Neuron (in vitro differentiated cells): ENCODE results near the gene ZNF746.
"Not testable (repeated sequence)": the region's sequence is repeated elsewhere in the genome, so short reads cannot be mapped to it uniquely, and the experiment has no call there.

Experiments used
- H2AFZ ChIP-seq: one replicate; pipeline ENCODE4 v1.6.1; 2013; ENCODE audit warnings: low read depth, mild to moderate bottlenecking, inconsistent platforms, low read length, moderate library complexity
- H3K27me3 ChIP-seq: one replicate; pipeline ENCODE4 v1.6.1; 2013; ENCODE audit warnings: low read length; ENCODE audit not compliant: insufficient read depth
- H3K36me3 ChIP-seq: one replicate; pipeline ENCODE4 v1.6.1; 2013; ENCODE audit warnings: low read length; ENCODE audit not compliant: insufficient read depth
- H3K4me1 ChIP-seq: one replicate; pipeline ENCODE4 v1.6.1; 2013; ENCODE audit warnings: low read length; ENCODE audit not compliant: insufficient read depth
- H3K4me3 ChIP-seq: 2 replicates; pipeline ENCODE4 v1.5.1; 2013; ENCODE audit warnings: mild to moderate bottlenecking, low read length, moderate library complexity
- H3K9me3 ChIP-seq: one replicate; pipeline ENCODE4 v1.6.1; 2013; ENCODE audit warnings: low read length

Gene ZNF746

DNA sequence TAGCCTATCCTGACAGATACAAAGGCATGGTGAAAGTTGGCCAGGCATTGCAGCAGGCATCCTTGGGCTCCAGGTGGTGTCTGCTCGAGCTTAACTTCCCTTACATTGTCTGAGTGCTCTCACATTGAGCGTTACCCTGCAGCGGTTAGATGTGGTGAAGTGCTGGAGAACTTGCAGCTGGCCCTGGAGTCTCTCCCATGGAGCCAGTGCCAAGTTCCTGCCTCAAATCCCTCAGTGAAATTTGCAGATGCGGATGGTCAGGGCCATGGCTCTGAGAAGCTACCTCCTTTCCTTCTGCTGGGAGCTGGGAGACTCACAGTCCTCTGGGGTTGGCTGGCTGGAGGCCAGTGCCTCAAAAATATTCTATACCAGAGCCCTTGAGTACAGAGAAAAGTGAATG, 3.3 kb upstream of the ZNF746 start:
- H3K9me3 ChIP-seq, result no peaks in the 10 kb centered on the region
- peaks cover 20% of the 10 kb centered on the region for H3K27me3 ChIP-seq
- H3K4me3 ChIP-seq, result no peak overlapping the region
- no peaks in the 10 kb centered on the region for H3K36me3 ChIP-seq
- peaks cover 9% of the 10 kb centered on the region for H3K4me1 ChIP-seq
- H2AFZ ChIP-seq, result no peak overlapping the region

DNA sequence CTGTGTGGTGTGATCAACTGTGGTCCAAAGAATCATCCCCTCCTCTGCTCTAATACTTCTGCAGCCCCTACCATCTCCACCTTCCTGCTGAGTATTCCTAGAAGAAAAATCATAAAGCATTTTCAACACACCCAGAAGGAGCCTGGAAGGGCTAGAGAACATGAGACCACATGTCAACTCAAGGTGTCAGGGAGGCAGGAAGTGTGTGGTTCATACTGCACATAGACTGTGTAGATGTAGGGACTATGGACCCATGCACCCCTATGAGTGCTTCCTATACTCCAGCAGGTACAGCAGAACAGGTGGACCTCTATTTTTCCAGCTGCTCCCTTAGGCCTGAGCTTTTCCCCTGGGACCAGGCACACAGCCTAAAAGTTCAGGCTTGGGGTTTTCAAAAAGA, 2.6 kb upstream of the ZNF746 start:
- Histone ChIP-seq H3K36me3 (peaks cover 4% of the 10 kb centered on the region), H3K4me1 (peaks cover 13% of the 10 kb centered on the region), H3K27me3 (peaks cover 20% of the 10 kb centered on the region), H2AFZ (no peak overlapping the region), H3K9me3 (no peaks in the 10 kb centered on the region), H3K4me3 (no peak overlapping the region)

DNA sequence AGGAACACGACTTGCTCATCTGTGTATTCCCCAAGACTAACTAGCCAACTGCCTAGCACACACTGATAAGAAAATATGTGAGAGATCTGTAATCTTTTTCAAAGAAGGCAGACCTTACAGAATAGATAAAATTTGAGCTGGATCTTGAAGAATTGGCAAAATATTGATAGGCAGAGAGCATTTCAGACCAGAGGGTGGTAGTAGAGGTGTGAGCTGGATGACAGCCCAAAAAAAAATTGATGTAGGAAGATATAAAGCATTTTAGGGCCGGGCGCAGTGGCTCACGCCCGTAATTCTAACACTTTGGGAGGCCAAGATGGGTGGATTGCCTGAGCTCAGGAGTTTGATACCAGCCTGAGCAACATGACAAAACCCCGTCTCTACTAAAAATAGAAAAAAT, 1.2 kb upstream of the ZNF746 start:
- peaks cover 13% of the 10 kb centered on the region for H3K4me1 ChIP-seq
- no peak overlapping the region for H2AFZ ChIP-seq
- peaks cover 6% of the 10 kb centered on the region for H3K36me3 ChIP-seq
- no peak overlapping the region for H3K4me3 ChIP-seq
- no peaks in the 10 kb centered on the region for H3K9me3 ChIP-seq
- H3K27me3 ChIP-seq, result peaks cover 20% of the 10 kb centered on the region

DNA sequence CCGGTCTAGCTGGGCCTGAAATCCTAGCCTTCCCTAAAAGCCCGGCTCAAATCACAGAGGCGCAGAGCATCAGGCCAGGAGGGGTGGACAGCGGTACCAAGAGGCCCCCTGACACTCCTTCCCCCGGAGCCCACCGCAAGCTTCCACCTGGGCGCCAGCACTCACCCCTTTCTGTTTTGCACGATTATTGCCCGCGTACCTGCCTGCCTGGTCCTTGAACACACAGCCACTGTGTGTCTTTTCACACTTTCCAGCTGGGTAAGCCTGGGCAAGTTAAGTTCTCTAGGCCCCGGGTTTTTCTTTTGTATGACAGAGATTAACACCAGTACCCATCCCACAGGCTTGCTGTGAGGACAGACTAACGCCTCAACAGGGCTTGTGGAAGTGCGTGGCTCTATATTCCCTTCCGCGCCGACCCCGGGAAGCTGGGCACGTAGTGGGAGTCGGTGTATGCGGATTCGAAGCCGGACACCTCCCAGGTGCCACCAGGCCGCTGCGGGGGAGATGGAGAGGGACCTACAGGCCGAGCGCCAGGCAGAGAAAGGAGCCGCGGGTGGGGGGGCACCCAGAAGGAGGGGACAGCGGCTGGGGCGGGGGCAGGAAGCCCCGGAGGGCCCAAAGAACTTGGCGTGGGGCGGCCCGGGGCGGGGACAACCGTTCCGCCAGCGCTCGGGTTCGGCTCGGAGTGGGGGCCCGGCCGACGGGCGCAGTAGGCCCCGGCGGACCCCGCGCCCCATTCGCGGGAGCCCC, 792 bp downstream of the ZNF746 start:
- Histone ChIP-seq H3K4me3 (peak overlapping the region; percentile 99), H3K4me1 (peaks cover 13% of the 10 kb centered on the region), H2AFZ (no peak overlapping the region), H3K9me3 (no peaks in the 10 kb centered on the region), H3K27me3 (peaks cover 18% of the 10 kb centered on the region), H3K36me3 (peaks cover 25% of the 10 kb centered on the region)

DNA sequence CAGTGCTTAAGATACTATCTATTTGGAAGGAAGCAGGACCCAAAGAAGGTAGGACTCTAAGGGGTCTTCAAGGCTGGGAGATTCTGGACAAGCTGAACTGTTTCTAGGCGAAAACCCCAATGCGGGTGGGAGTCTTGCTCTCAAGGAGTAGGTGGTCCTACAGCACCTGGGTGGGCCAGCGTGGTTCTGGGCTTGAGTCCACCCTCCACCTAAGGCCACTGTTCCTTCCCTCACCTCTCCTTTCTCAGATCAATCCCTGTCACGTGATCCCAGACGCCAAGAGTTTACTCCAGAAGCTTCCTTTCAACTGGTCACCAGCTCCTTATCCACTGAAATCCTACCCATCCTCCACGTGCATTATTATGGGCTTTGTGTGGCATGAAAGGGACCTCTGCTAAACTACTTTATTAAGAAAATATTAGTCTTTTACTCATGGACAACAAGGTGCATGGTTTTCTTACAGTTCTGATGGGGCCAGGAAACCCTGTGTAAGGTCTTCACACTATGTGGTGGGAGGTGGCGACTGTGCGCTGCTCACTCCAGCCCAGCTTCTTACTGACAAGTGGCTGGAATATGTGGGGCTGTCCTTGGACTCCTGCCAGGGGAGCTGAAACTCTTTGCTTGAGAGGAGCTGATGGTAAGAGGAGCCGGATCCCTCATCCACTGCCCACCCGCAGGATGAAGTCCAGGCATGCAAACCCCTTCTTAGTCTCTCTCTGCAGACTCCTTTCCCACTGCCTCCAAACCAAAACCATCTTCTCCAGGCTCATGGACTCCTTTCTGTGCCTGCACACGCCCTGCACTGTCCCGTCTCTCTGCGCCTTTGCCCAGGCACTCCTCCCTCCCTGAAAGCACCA, 1.6 kb downstream of the ZNF746 start:
- peak overlapping the region; percentile 99 for H3K4me3 ChIP-seq
- peaks cover 16% of the 10 kb centered on the region for H3K27me3 ChIP-seq
- no peak overlapping the region for H2AFZ ChIP-seq
- peaks cover 33% of the 10 kb centered on the region for H3K36me3 ChIP-seq
- H3K9me3 ChIP-seq, result no peaks in the 10 kb centered on the region
- peaks cover 13% of the 10 kb centered on the region for H3K4me1 ChIP-seq

DNA sequence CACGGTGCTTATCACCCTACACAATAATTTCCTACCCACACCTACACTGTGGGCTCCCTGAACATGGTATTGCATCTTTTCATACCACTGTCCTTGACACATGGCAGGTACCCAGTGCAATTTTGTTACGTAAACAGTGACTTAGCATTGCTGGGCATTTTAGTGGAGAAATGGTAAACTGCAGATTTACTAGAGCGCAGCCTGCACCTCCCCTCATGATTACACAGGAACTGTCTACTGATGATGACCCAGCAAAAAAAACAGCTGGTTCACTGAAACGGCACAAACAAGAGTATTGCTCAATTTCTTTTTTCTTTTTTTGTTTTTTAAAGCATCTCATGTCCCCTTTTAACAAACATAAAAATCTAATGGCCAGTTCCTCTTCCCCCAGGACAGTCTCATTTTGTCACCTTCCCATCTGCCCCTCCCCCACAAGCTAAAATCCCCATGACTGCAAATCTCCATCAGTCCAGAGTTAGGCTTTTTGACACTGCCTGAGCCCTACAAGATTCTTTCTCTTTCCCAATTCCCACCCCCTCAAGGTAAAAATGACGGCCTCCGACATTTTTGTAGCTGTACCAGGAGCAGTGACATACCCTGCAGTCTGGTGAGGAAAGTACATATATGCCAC, 2.8 kb downstream of the ZNF746 start:
- peaks cover 12% of the 10 kb centered on the region for H3K27me3 ChIP-seq
- H3K36me3 ChIP-seq, result peaks cover 45% of the 10 kb centered on the region
- no peak overlapping the region for H3K4me3 ChIP-seq
- H3K4me1 ChIP-seq, result peaks cover 13% of the 10 kb centered on the region
- H2AFZ ChIP-seq, result no peak overlapping the region
- no peaks in the 10 kb centered on the region for H3K9me3 ChIP-seq

DNA sequence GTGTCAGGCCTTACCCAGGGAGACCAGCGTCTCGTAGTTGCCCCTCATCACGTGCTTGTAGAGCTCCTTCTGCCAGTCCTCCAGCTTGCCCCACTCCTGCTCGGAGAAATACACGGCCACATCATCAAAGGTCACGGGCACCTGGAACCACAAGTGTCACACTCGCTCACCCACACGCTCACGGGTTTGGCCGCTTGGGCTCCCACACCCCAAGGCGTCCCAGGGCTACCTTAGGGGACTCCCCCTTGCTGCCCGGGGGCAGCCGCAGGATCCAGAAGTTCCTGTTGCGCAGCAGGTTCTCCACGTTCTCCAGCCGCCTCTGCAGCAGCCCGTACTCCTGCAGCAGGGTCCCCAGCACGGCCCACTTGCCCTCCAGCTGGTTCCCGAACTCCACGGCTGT, 3.6 kb downstream of the ZNF746 start:
- Histone ChIP-seq H3K36me3 (peaks cover 51% of the 10 kb centered on the region), H3K4me1 (peaks cover 13% of the 10 kb centered on the region)
- H3K4me3 ChIP-seq, H2AFZ ChIP-seq, H3K9me3 ChIP-seq, H3K27me3 ChIP-seq: not testable (repeated sequence)

DNA sequence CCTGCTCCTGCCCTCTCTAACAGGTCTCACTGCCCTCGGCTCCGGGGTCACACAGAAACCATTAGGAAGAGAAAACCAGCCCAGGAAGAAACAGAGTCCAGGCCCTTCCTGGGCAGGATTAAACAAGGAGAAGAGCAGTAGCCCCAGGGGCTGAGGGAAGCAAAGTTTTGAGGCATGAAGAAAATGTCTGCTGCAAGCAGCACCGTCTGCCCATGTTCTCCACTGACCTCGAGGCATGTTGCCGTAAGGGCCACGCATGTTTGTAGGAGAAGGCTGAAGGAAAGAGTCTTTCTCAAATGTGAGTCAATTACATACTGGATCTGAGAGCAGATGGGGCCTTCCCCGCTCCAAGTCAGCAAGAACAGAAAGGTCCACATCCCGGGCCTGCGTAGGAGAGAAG, 4.2 kb downstream of the ZNF746 start:
- Histone ChIP-seq H3K4me3 (no peak overlapping the region), H3K4me1 (peaks cover 13% of the 10 kb centered on the region), H3K9me3 (no peaks in the 10 kb centered on the region), H3K36me3 (peaks cover 56% of the 10 kb centered on the region), H3K27me3 (peaks cover 1% of the 10 kb centered on the region), H2AFZ (no peak overlapping the region)

DNA sequence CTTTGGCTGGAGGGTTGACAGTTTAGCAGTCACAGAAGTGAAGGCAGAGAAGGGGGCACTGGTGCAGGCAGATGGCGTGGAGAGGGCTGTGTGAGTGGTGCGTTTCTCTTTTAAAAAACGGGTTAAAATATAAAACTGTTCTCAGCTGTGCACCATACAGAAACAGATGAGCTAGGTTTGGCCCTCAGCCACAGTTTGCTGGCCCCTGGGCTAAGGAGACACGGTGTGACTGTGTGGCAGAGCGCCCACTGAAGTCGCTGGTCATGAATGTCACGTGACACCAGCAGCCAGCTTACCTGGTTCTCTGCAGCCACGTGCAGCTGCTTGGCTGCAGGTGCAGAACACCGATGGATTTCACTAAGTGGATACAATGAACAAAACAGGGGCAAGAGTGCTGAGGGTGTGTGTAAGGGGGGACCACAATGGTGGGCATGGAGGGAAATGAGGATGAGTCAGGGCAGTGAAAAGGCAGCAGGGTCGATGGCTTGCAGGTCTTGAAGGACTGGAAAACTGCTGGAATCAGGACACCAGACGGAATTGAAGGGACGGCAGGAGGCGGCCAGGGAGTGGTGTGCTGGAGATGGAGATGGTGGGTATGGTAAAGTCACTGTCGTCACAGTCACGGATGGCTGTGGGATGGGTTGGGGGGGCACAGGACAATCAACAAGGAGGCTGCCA, 7.4 kb downstream of the ZNF746 start:
- Histone ChIP-seq H3K27me3 (no peaks in the 10 kb centered on the region), H3K4me3 (no peak overlapping the region), H2AFZ (no peak overlapping the region), H3K9me3 (peaks cover 3% of the 10 kb centered on the region), H3K4me1 (no peaks in the 10 kb centered on the region), H3K36me3 (peaks cover 81% of the 10 kb centered on the region)

DNA sequence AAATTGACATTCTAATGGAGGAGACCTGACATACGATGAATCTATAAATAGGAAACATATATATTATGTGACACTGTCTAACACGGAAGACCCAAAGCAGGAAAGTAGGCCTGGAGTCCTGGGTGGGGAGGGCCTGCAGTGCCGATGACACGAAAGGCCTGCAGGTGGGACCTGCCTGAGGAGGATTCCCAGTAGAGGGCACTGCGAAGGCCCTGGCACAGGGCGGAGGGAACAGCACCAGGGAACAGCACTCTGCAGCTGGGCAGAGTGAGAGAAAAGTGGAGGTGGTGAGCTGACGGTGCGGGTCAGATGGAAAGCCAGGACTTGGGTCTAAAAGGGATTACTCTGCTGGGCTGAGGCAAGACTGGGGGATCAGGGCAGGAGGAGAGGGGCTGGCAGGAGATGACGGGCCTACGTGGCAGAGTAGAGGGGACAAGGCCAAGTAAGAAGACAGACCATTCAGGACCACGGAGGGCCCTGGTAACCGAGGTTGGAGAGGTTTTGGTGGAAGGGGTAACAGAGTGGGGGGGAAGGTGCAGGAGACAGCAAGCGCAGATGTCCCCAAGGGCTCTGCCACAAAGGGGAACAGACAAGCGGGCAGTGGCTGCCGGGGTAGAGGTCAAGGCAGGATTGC, 8.1 kb downstream of the ZNF746 start:
- Histone ChIP-seq H3K27me3 (no peaks in the 10 kb centered on the region), H3K9me3 (peaks cover 5% of the 10 kb centered on the region), H3K36me3 (peaks cover 86% of the 10 kb centered on the region), H2AFZ (no peak overlapping the region), H3K4me3 (no peak overlapping the region), H3K4me1 (no peaks in the 10 kb centered on the region)

DNA sequence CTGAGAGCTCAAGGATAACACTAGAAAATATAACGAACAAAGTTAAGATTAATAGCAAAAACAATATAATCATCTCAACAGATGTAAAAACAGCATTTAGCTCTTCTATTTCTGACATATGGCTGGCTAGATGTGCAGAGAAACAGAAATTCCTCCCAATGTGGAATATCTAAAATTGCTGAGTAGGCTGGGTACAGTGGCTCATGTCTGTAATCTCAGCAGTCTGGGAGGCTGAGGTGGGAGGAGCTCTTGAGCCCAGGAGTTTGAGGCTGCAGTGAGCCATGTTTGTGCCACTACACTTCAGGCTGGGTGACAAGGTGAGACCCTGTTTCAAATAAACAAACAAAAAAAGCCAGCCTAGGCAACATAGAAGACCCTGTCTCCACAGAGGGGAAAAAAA, 18.0 kb downstream of the ZNF746 start:
- Histone ChIP-seq H3K4me3 (no peak overlapping the region), H3K36me3 (peaks cover 51% of the 10 kb centered on the region)

DNA sequence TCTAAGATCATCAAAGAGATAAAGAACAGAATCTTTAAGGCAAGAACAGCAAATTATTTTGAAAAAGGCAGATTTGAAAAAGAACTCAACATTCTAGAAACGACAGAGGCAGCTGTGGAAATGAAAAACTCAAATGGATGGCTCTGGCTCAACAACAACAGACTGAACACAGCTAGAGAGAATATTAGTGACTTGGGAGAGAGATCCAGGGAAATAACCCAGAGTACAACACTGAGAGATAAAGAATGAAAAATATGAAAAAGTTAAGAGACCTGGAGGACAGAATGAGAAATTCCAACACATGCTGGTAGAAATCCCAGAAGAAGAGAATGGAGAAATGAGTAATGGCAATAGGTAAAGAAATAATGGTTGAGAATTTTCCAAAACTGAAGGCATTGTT, 18.9 kb downstream of the ZNF746 start:
- Histone ChIP-seq H2AFZ (no peak overlapping the region), H3K36me3 (peaks cover 55% of the 10 kb centered on the region), H3K9me3 (peaks cover 27% of the 10 kb centered on the region), H3K4me3 (no peak overlapping the region), H3K27me3 (no peaks in the 10 kb centered on the region), H3K4me1 (no peaks in the 10 kb centered on the region)

More for the DNA sequence above, 18.0 kb downstream of the ZNF746 start:
- H3K9me3 ChIP-seq, result peaks cover 24% of the 10 kb centered on the region
- no peaks in the 10 kb centered on the region for H3K4me1 ChIP-seq
- no peak overlapping the region for H2AFZ ChIP-seq
- H3K27me3 ChIP-seq, result no peaks in the 10 kb centered on the region
